NT2/D1 (cell line): ENCODE results near the gene RAB3A.

Source experiments
- DNase-seq: peaks from one replicate; pipeline ENCODE4 v3.0.0-alpha.2; 2011; ENCODE audit warnings: low read depth, low spot score
- H3K27me3 ChIP-seq: 2 replicates; pipeline ENCODE4 v1.6.0; 2011; ENCODE audit warnings: mild to moderate bottlenecking; ENCODE audit not compliant: insufficient read length, insufficient read depth
- H3K36me3 ChIP-seq: 2 replicates; pipeline ENCODE4 v1.6.1; 2011; ENCODE audit warnings: mild to moderate bottlenecking, low read length, mixed read lengths; ENCODE audit not compliant: insufficient read depth, insufficient read length
- H3K4me1 ChIP-seq: 2 replicates; pipeline ENCODE4 v1.5.1; 2011; ENCODE audit not compliant: insufficient read depth, insufficient read length
- H3K4me3 ChIP-seq: 2 replicates; pipeline ENCODE4 v1.5.1; 2011; ENCODE audit warnings: low read depth; ENCODE audit not compliant: insufficient read length
- H3K9ac ChIP-seq: 2 replicates; pipeline ENCODE4 v1.6.0; 2011; ENCODE audit warnings: low read depth; ENCODE audit not compliant: insufficient read length
- H3K9me3 ChIP-seq: 2 replicates; pipeline ENCODE4 v1.5.1; 2011; ENCODE audit warnings: mild to moderate bottlenecking, low read length; ENCODE audit not compliant: insufficient read depth
- SUZ12 ChIP-seq: IDR thresholded peaks from 2 replicates; pipeline ENCODE4 v1.6.1; 2011; ENCODE audit not compliant: insufficient read length, insufficient read depth; ENCODE audit errors: extremely low read depth
- YY1 ChIP-seq: IDR thresholded peaks from 2 replicates; pipeline ENCODE4 v1.6.1; 2011; ENCODE audit not compliant: insufficient read length, insufficient read depth
- ZNF274 ChIP-seq: IDR thresholded peaks from 2 replicates; pipeline ENCODE4 v1.6.1; 2011; ENCODE audit warnings: mild to moderate bottlenecking, low read depth, low read length

The RAB3A gene

GRCh38 chr19:18233224-18233825 lies 29.5 kb upstream of the RAB3A start:
- peak; percentile 78 for DNase-seq
- H3K4me1 ChIP-seq = peaks cover 14% of the 10 kb centered on the region
- H3K36me3 ChIP-seq = no peaks in the 10 kb centered on the region
- H3K4me3 ChIP-seq = peak overlapping the region; percentile 42
- H3K27me3 ChIP-seq = peaks cover 20% of the 10 kb centered on the region
- no peaks in the 10 kb centered on the region for H3K9me3 ChIP-seq
- TF ChIP-seq YY1 = no peak
- no peak for TF ChIP-seq SUZ12
- H3K9ac ChIP-seq = peak overlapping the region; percentile 2

GRCh38 chr19:18232540-18233223 lies 28.8 kb upstream of the RAB3A start:
- Histone ChIP-seq H3K9ac (peak overlapping the region; percentile 78), H3K9me3 (no peaks in the 10 kb centered on the region), H3K4me3 (peak overlapping the region; percentile 42), H3K36me3 (no peaks in the 10 kb centered on the region), H3K4me1 (peaks cover 16% of the 10 kb centered on the region), H3K27me3 (peaks cover 26% of the 10 kb centered on the region)
- peak; percentile 66 for DNase-seq
- TF ChIP-seq SUZ12 (no peak), ZNF274 (no peak), YY1 (no peak)

- H3K9ac ChIP-seq = peak overlapping the region; percentile 68
These were observed 27.9 kb upstream of the RAB3A start for GRCh38 chr19:18231775-18232174.

GRCh38 chr19:18230941-18231734 lies 27.3 kb upstream of the RAB3A start:
- Histone ChIP-seq H3K4me3 (no peak overlapping the region), H3K4me1 (peaks cover 16% of the 10 kb centered on the region), H3K27me3 (peaks cover 37% of the 10 kb centered on the region), H3K9me3 (no peaks in the 10 kb centered on the region), H3K36me3 (no peaks in the 10 kb centered on the region), H3K9ac (peak overlapping the region; percentile 53)
- TF ChIP-seq YY1 = no peak
- TF ChIP-seq SUZ12 = no peak
- no peak for TF ChIP-seq ZNF274
- DNase-seq = no peak

More at GRCh38 chr19:18231775-18232174, 27.9 kb upstream of the RAB3A start:
- no peaks in the 10 kb centered on the region for H3K9me3 ChIP-seq
- peaks cover 16% of the 10 kb centered on the region for H3K4me1 ChIP-seq
- peaks cover 34% of the 10 kb centered on the region for H3K27me3 ChIP-seq
- H3K4me3 ChIP-seq = no peak overlapping the region
- H3K36me3 ChIP-seq = no peaks in the 10 kb centered on the region
- no peak for DNase-seq
- TF ChIP-seq ZNF274 (no peak), SUZ12 (no peak), YY1 (no peak)

- Histone ChIP-seq H3K9ac (no peak overlapping the region), H3K36me3 (no peaks in the 10 kb centered on the region), H3K9me3 (no peaks in the 10 kb centered on the region), H3K4me1 (peaks cover 25% of the 10 kb centered on the region), H3K4me3 (no peak overlapping the region), H3K27me3 (peaks cover 45% of the 10 kb centered on the region)
- no peak for TF ChIP-seq ZNF274
- no peak for DNase-seq
These were observed 26.1 kb upstream of the RAB3A start for GRCh38 chr19:18229915-18230314.

GRCh38 chr19:18229474-18229873 lies 25.6 kb upstream of the RAB3A start:
- Histone ChIP-seq H3K27me3 (peaks cover 45% of the 10 kb centered on the region), H3K36me3 (no peaks in the 10 kb centered on the region), H3K9ac (no peak overlapping the region), H3K4me3 (no peak overlapping the region), H3K4me1 (peaks cover 25% of the 10 kb centered on the region), H3K9me3 (no peaks in the 10 kb centered on the region)
- no peak for DNase-seq
- TF ChIP-seq ZNF274 (no peak), SUZ12 (no peak), YY1 (no peak)

GRCh38 chr19:18227781-18228271 lies 24.0 kb upstream of the RAB3A start:
- no peak for DNase-seq
- H3K9me3 ChIP-seq = no peaks in the 10 kb centered on the region
- no peak overlapping the region for H3K9ac ChIP-seq
- peaks cover 38% of the 10 kb centered on the region for H3K27me3 ChIP-seq
- H3K36me3 ChIP-seq = no peaks in the 10 kb centered on the region
- no peak overlapping the region for H3K4me3 ChIP-seq
- TF ChIP-seq SUZ12 = no peak
- TF ChIP-seq ZNF274 = no peak
- TF ChIP-seq YY1 = no peak
- H3K4me1 ChIP-seq = peaks cover 25% of the 10 kb centered on the region
